Measurements from ENCODE around the gene MTMR10.

GRCh38 chr15:31032961-31033371, 41.5 kb upstream of the MTMR10 start:
- TF ChIP-seq CTCF (IDR thresholded peaks at IDR 0.05): no peak
- TF ChIP-seq REST (IDR thresholded peaks at IDR 0.05; ENCODE audit: low read depth, low read length): no peak
- TF ChIP-seq POLR2AphosphoS5 (IDR thresholded peaks at IDR 0.05; ENCODE audit: low read depth, low read length): no peak; the same call in 1 of the 2 replicates
- peak; percentile 51; the same call in 1 of the 2 replicates for TF ChIP-seq MAX (IDR thresholded peaks at IDR 0.05; ENCODE audit: low read depth)
- no peak for TF ChIP-seq GABPA (IDR thresholded peaks at IDR 0.05; ENCODE audit: low read depth)
